Measurements from ENCODE around the gene ADARB2. TPM values are rescaled to one million over a fixed set of nuclear protein-coding genes. Genes with fewer than 3 reads are reported as not detected.

Gene ADARB2
- total RNA-seq, 3 donors from 2014 or later (not counting 1 experiment from before 2014, with no cell fraction given) = 0.27 to 0.78 (median 0.40) TPM

- Histone ChIP-seq H3K4me3 (ENCODE audit: low read length) (no peak overlapping the region), H3K27ac (ENCODE audit: low read length) (no peak overlapping the region), H3K9me3 (ENCODE audit: control insufficient read depth, insufficient read depth, low read length) (no peaks in the 10 kb centered on the region), H3K4me1 (ENCODE audit: control insufficient read depth, insufficient read depth, low read length) (no peaks in the 10 kb centered on the region), H3K36me3 (ENCODE audit: control insufficient read depth, insufficient read depth, low read length) (no peaks in the 10 kb centered on the region), H3K27me3 (ENCODE audit: control insufficient read depth, insufficient read depth, low read length) (no peaks in the 10 kb centered on the region)
- intact Hi-C loops (cut with micrococcal nuclease) = no loop called here
- DNase-seq (no peak), ATAC-seq (no peak)
- Mint-ChIP-seq H3K4me3 (no peak overlapping the region), H3K27ac (no peak overlapping the region), H3K4me1 (no peaks in the 10 kb centered on the region), H3K9me3 (no peaks in the 10 kb centered on the region), H3K36me3 (no peaks in the 10 kb centered on the region), H3K27me3 (ENCODE audit: low read depth in 2 of 2) (no peaks in the 10 kb centered on the region)
- 84% methylated on average over 3 of the region's 3 CpGs for WGBS (ENCODE audit: insufficient coverage)
- TF ChIP-seq, protein P1, sequence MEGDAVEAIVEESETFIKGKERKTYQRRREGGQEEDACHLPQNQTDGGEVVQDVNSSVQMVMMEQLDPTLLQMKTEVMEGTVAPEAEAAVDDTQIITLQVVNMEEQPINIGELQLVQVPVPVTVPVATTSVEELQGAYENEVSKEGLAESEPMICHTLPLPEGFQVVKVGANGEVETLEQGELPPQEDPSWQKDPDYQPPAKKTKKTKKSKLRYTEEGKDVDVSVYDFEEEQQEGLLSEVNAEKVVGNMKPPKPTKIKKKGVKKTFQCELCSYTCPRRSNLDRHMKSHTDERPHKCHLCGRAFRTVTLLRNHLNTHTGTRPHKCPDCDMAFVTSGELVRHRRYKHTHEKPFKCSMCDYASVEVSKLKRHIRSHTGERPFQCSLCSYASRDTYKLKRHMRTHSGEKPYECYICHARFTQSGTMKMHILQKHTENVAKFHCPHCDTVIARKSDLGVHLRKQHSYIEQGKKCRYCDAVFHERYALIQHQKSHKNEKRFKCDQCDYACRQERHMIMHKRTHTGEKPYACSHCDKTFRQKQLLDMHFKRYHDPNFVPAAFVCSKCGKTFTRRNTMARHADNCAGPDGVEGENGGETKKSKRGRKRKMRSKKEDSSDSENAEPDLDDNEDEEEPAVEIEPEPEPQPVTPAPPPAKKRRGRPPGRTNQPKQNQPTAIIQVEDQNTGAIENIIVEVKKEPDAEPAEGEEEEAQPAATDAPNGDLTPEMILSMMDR (IDR thresholded peaks at IDR 0.05) = no peak
These were observed 237.9 kb downstream of the ADARB2 start for GRCh38 chr10:1499359-1499957.

GRCh38 chr10:1498746-1499358, 238.5 kb downstream of the ADARB2 start:
- no peaks in the 10 kb centered on the region for H3K36me3 ChIP-seq (ENCODE audit: control insufficient read depth, insufficient read depth, low read length)
- no peaks in the 10 kb centered on the region for H3K4me1 ChIP-seq (ENCODE audit: control insufficient read depth, insufficient read depth, low read length)
- Mint-ChIP-seq H3K27me3 (ENCODE audit: low read depth in 2 of 2) (no peaks in the 10 kb centered on the region), H3K4me3 (no peak overlapping the region), H3K36me3 (no peaks in the 10 kb centered on the region), H3K27ac (no peak overlapping the region), H3K4me1 (no peaks in the 10 kb centered on the region), H3K9me3 (no peaks in the 10 kb centered on the region)
- intact Hi-C loops (cut with micrococcal nuclease) = no loop called here
- no peaks in the 10 kb centered on the region for H3K9me3 ChIP-seq (ENCODE audit: control insufficient read depth, insufficient read depth, low read length)
- DNase-seq = no peak
- H3K4me3 ChIP-seq (ENCODE audit: low read length) = no peak overlapping the region
- no peaks in the 10 kb centered on the region for H3K27me3 ChIP-seq (ENCODE audit: control insufficient read depth, insufficient read depth, low read length)
- WGBS (ENCODE audit: insufficient coverage) = 83% methylated on average over 5 of the region's 5 CpGs
- no peak overlapping the region for H3K27ac ChIP-seq (ENCODE audit: low read length)
- TF ChIP-seq, protein P1 (IDR thresholded peaks at IDR 0.05) = no peak
- ATAC-seq = no peak

DNA sequence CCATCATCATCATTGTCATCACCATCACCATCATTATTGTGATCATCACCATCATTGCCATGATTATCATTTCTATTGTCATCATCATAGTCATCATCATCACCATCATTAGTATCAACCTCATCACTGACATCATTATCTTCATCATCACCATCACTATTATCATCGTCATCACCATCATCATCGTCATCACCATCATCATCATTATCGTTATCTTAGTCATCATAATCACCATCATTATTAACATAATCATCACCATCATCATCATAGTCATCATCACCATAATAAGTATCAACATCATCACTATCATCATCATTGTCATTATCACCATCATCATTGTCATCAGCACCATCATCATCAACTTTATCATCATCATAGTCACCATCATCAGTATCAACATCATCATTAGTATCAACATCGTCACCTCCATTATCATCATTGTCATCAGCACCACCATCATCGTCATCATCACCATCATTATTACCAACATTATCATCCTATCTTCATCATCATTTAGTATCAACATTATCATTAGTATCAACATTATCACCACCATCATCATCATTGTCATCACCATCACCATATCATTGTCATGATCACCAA, 241.3 kb downstream of the ADARB2 start:
- DNase-seq (no peak), ATAC-seq (no peak)
- Histone ChIP-seq H3K9me3 (ENCODE audit: control insufficient read depth, insufficient read depth, low read length) (no peaks in the 10 kb centered on the region), H3K27me3 (ENCODE audit: control insufficient read depth, insufficient read depth, low read length) (no peaks in the 10 kb centered on the region), H3K4me1 (ENCODE audit: control insufficient read depth, insufficient read depth, low read length) (no peaks in the 10 kb centered on the region), H3K36me3 (ENCODE audit: control insufficient read depth, insufficient read depth, low read length) (no peaks in the 10 kb centered on the region), H3K27ac (ENCODE audit: low read length) (no peak overlapping the region), H3K4me3 (ENCODE audit: low read length) (no peak overlapping the region)
- TF ChIP-seq, protein P1 (IDR thresholded peaks at IDR 0.05) = no peak
- WGBS (ENCODE audit: insufficient coverage) = 97% methylated on average over 5 of the region's 5 CpGs
- intact Hi-C loops (cut with micrococcal nuclease) = no loop called here
- H3K4me1 Mint-ChIP-seq = no peaks in the 10 kb centered on the region
- H3K36me3 Mint-ChIP-seq = no peaks in the 10 kb centered on the region
- no peaks in the 10 kb centered on the region for H3K9me3 Mint-ChIP-seq
- H3K4me3 Mint-ChIP-seq = no peak overlapping the region
- peaks cover 0 to 2% of the 10 kb centered on the region in 2 donors for H3K27me3 Mint-ChIP-seq (ENCODE audit: low read depth in 2 of 2)
- H3K27ac Mint-ChIP-seq = no peak overlapping the region
